ENCODE measurements around the gene ZNF778. TPM values are rescaled to one million over a fixed set of nuclear protein-coding genes. Genes with fewer than 3 reads are reported as not detected.

The ZNF778 gene
- polyA plus RNA-seq, 2 of the 4 experiments (the other 2 are of a cell fraction), result 7.0 to 9.5 TPM

DNA sequence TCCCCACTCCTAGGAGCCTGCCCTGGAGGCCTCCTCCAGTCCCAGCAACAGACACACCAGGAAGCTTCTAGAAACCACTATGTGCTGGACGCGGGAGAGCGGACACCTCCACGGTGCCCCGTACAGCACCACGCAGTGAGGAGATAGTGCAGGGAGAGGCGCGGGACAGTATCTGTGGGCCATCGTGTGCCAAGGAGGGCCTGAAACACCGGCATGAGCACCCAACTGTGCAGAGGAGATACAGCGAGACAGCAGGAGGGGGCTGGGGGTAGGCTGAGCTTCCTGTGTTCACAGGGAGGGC is 57.7 kb downstream of the ZNF778 start:
- DNase-seq (ENCODE audit: low read depth in 1 of 2, low spot score in 1 of 2) (no peak), ATAC-seq (no peak), FAIRE-seq (no peak)
- TF ChIP-seq HOXA7 (CRISPR knock-in tag; IDR thresholded peaks at IDR 0.05) (no peak), RFX5 (IDR thresholded peaks at IDR 0.05) (no peak), GATA3 (IDR thresholded peaks at IDR 0.05; ENCODE audit: borderline replicate concordance) (no peak), KDM1A (IDR thresholded peaks at IDR 0.05; ENCODE audit: low read depth) (no peak)
- Histone ChIP-seq H3K9me3 (no peaks in the 10 kb centered on the region), H3K4me2 (no peak overlapping the region), H3K4me3 (no peak overlapping the region), H3K27ac (no peak overlapping the region), H3K4me1 (no peaks in the 10 kb centered on the region; the same call in 2 of the 3 replicates)
- 97% methylated on average over 11 of the region's 11 CpGs for WGBS (ENCODE audit: missing lambda C conversion rate)
- ChIA-PET CTCF (interaction anchor here (9.1 kb wide), 1 partner anchor 16 kb away, joined by 80 read pairs; no protein-coding TSS in a partner anchor), POLR2A (no interaction called here)

DNA sequence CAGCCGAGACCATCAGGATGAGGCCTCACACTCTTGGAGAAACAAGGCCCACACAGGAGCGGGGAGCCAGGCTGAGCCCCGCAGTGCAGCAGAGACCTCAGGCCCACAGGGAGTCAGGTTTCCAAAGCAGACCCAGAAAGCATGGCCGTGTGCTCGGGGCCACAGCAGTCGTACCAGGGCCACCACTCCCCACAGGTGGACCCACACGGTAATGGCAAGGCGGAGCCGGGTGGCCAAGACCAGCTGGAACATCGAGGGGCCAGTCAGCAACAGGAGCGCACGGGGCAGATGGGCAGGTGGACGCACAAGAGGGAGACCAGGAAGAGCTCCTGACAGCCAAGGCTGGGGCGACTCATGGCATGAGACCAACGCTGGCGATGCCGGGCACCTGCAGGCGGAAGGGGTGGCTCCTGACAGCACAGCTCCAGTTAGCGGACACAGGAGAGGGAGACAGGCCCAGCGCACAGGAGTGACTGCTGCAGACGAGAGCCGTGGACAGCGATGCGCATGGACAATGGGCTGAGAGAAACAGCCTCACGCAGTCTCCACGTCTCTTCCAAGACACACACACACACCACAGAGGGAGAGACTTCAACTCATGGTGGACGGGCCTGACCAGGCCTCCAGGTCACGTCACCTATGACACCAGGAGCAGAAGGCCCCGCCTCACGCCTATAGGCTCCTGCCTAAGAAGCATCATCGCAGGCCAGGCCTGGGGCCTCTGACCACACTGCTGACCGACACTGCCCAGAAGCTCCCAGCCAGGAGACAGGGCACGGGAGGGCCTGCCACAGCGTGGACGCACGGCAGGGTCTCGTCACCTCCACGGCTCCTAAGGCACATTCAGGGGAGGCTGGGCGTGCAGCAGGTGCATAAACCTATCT is 58.6 kb downstream of the ZNF778 start:
- ChIA-PET CTCF (interaction anchor here (1.2 to 9.1 kb wide), 2 partner anchors 15 to 22 kb away, joined by 4 to 80 read pairs; no protein-coding TSS in a partner anchor), POLR2A (no interaction called here)
- Histone ChIP-seq H3K4me2 (no peak overlapping the region), H3K27ac (no peak overlapping the region), H3K4me3 (no peak overlapping the region), H3K9me3 (no peaks in the 10 kb centered on the region), H3K4me1 (no peaks in the 10 kb centered on the region)
- WGBS (ENCODE audit: missing lambda C conversion rate), result 96% methylated on average over 34 of the region's 39 CpGs
- no peak for FAIRE-seq
- ATAC-seq, result no peak
- TF ChIP-seq, protein P1, sequence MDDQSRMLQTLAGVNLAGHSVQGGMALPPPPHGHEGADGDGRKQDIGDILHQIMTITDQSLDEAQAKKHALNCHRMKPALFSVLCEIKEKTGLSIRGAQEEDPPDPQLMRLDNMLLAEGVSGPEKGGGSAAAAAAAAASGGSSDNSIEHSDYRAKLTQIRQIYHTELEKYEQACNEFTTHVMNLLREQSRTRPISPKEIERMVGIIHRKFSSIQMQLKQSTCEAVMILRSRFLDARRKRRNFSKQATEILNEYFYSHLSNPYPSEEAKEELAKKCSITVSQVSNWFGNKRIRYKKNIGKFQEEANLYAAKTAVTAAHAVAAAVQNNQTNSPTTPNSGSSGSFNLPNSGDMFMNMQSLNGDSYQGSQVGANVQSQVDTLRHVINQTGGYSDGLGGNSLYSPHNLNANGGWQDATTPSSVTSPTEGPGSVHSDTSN (IDR thresholded peaks at IDR 0.05), result no peak
- TF ChIP-seq ESRRA (IDR thresholded peaks at IDR 0.05; ENCODE audit: borderline replicate concordance, low read length) (no peak), NPAS2 (CRISPR knock-in tag; IDR thresholded peaks at IDR 0.05; ENCODE audit: borderline replicate concordance) (no peak), SREBF2 (IDR thresholded peaks at IDR 0.05) (no peak), JUN (IDR thresholded peaks at IDR 0.05) (no peak), MAFK (IDR thresholded peaks at IDR 0.05; ENCODE audit: partially characterized antibody) (no peak), EHF (CRISPR knock-in tag; IDR thresholded peaks at IDR 0.05) (no peak), CHD4 (IDR thresholded peaks at IDR 0.05; ENCODE audit: borderline replicate concordance) (no peak), KDM5A (IDR thresholded peaks at IDR 0.05) (no peak), ZC3H11A (IDR thresholded peaks at IDR 0.05) (no peak), PHF8 (IDR thresholded peaks at IDR 0.05; ENCODE audit: borderline replicate concordance, low read depth) (no peak), EHMT2 (IDR thresholded peaks at IDR 0.05; ENCODE audit: low read depth) (no peak)
- TF ChIP-seq, protein P2, sequence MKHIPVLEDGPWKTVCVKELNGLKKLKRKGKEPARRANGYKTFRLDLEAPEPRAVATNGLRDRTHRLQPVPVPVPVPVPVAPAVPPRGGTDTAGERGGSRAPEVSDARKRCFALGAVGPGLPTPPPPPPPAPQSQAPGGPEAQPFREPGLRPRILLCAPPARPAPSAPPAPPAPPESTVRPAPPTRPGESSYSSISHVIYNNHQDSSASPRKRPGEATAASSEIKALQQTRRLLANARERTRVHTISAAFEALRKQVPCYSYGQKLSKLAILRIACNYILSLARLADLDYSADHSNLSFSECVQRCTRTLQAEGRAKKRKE (CRISPR knock-in tag; IDR thresholded peaks at IDR 0.05; ENCODE audit: low read depth), result no peak
- TF ChIP-seq, protein P3, sequence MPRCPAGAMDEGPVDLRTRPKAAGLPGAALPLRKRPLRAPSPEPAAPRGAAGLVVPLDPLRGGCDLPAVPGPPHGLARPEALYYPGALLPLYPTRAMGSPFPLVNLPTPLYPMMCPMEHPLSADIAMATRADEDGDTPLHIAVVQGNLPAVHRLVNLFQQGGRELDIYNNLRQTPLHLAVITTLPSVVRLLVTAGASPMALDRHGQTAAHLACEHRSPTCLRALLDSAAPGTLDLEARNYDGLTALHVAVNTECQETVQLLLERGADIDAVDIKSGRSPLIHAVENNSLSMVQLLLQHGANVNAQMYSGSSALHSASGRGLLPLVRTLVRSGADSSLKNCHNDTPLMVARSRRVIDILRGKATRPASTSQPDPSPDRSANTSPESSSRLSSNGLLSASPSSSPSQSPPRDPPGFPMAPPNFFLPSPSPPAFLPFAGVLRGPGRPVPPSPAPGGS (IDR thresholded peaks at IDR 0.05), result no peak
- DNase-seq (ENCODE audit: low read depth in 1 of 2, low spot score in 1 of 2), result no peak

DNA sequence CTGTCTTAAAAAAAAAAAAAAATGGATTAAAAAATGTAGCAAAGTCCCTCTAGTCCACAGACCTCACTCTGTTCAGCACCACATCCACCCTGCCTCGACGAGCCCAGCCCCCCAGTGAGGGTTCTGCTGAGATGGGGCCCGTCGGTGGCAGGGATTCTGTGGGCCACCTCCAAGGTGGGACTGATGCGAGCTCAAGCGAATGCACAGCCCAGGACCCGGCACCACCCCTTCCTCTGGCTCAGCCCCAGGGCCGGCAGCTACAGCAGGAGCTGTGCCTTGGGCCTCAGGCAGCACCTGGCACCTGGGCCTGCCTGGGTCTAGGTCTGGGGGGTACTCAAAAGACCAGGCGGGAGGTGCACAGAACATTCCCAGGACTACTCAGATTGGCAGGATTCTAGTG is 59.5 kb downstream of the ZNF778 start:
- no peak overlapping the region for H3K4me3 ChIP-seq
- ATAC-seq, result no peak
- POLR2A ChIA-PET, result interaction anchor here (0.6 kb wide), 1 partner anchor 128 kb away, joined by 4 read pairs; no protein-coding TSS in a partner anchor
- no peak for FAIRE-seq
- no peak overlapping the region for H3K4me2 ChIP-seq
- H3K27ac ChIP-seq, result no peak overlapping the region
- CTCF ChIA-PET, result interaction anchor here (1.2 to 9.1 kb wide), 3 partner anchors 14 to 110 kb away, joined by 3 to 80 read pairs (median 4); no protein-coding TSS in a partner anchor
- WGBS (ENCODE audit: missing lambda C conversion rate), result 88% methylated on average over 9 of the region's 9 CpGs
- no peaks in the 10 kb centered on the region for H3K9me3 ChIP-seq
- DNase-seq (ENCODE audit: low read depth in 1 of 2, low spot score in 1 of 2), result no peak
- H3K4me1 ChIP-seq, result no peaks in the 10 kb centered on the region
- no peak for TF ChIP-seq CEBPB (IDR thresholded peaks at IDR 0.05)
- TF ChIP-seq BHLHE40 (IDR thresholded peaks at IDR 0.05; ENCODE audit: low read depth, low read length), result no peak
- no peak for TF ChIP-seq RCOR1 (IDR thresholded peaks at IDR 0.05; ENCODE audit: low read depth, low read length)
- no peak for TF ChIP-seq CHD4 (IDR thresholded peaks at IDR 0.05; ENCODE audit: borderline replicate concordance)
- no peak for TF ChIP-seq KDM5A (IDR thresholded peaks at IDR 0.05)
- no peak for TF ChIP-seq NPAS2 (CRISPR knock-in tag; IDR thresholded peaks at IDR 0.05; ENCODE audit: borderline replicate concordance)
- TF ChIP-seq JUNB (IDR thresholded peaks at IDR 0.05), result no peak
- no peak for TF ChIP-seq POLR2AphosphoS2 (conservative IDR thresholded peaks at IDR 0.05; ENCODE audit: low read length)
- no peak for TF ChIP-seq ESRRA (IDR thresholded peaks at IDR 0.05; ENCODE audit: borderline replicate concordance, low read length)
- TF ChIP-seq, protein P1 (IDR thresholded peaks at IDR 0.05), result no peak
- TF ChIP-seq, protein P4, sequence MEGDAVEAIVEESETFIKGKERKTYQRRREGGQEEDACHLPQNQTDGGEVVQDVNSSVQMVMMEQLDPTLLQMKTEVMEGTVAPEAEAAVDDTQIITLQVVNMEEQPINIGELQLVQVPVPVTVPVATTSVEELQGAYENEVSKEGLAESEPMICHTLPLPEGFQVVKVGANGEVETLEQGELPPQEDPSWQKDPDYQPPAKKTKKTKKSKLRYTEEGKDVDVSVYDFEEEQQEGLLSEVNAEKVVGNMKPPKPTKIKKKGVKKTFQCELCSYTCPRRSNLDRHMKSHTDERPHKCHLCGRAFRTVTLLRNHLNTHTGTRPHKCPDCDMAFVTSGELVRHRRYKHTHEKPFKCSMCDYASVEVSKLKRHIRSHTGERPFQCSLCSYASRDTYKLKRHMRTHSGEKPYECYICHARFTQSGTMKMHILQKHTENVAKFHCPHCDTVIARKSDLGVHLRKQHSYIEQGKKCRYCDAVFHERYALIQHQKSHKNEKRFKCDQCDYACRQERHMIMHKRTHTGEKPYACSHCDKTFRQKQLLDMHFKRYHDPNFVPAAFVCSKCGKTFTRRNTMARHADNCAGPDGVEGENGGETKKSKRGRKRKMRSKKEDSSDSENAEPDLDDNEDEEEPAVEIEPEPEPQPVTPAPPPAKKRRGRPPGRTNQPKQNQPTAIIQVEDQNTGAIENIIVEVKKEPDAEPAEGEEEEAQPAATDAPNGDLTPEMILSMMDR (IDR thresholded peaks at IDR 0.05), result no peak
- no peak for TF ChIP-seq HOXA7 (CRISPR knock-in tag; IDR thresholded peaks at IDR 0.05)
- no peak for TF ChIP-seq PHF8 (IDR thresholded peaks at IDR 0.05; ENCODE audit: borderline replicate concordance, low read depth)
- TF ChIP-seq HOXB5 (CRISPR knock-in tag; IDR thresholded peaks at IDR 0.05), result no peak
- no peak for TF ChIP-seq RNF2 (IDR thresholded peaks at IDR 0.05; ENCODE audit: borderline replicate concordance, low read depth)
